Ovary (tissue), 10 donors: ENCODE measurements around the gene CFAP20. TPM values are rescaled to one million over a fixed set of nuclear protein-coding genes. Genes with fewer than 3 reads are reported as not detected.

ENCODE experiments used
- DNase-seq, 5 donors: peaks; one replicate each; pipeline ENCODE4 v3.0.0-alpha.2; 2019 to 2020
- H3K27ac ChIP-seq, 2 donors: fragments of 200-600 bp; one replicate each; pipeline versions ENCODE4 v1.5.1 to v1.8.0; 2019 to 2022
- H3K27me3 ChIP-seq: fragments of 200-600 bp; one replicate; pipeline ENCODE4 v1.8.0; 2022
- H3K36me3 ChIP-seq: fragments of 200-600 bp; sonication (generic); one replicate; pipeline ENCODE4 v1.5.1; 2019
- H3K4me1 ChIP-seq: one replicate; pipeline ENCODE4 v1.8.1; 2013; ENCODE audit warnings: mild to moderate bottlenecking, moderate library complexity; ENCODE audit not compliant: insufficient read depth
- H3K4me3 ChIP-seq: fragments of 200-600 bp; sonication (generic); one replicate; pipeline ENCODE4 v1.5.1; 2017
- H3K9me3 ChIP-seq, 2 donors: fragments of 200-600 bp in 1 of 2; sonication (generic) in 1 of 2; one replicate each; pipeline versions ENCODE4 v1.5.1 to v1.8.1; 2013 to 2019; ENCODE audit warnings: mild to moderate bottlenecking in 1 of 2, moderate library complexity in 1 of 2
- EP300 ChIP-seq: sonication (generic); formaldehyde crosslinking; IDR thresholded peaks from one replicate; pipeline ENCODE4 v1.6.1; 2017; ENCODE audit warnings: antibody characterized with exemption
- POLR2A ChIP-seq: fragments of 450-650 bp; IDR thresholded peaks from one replicate; pipeline ENCODE4 v1.6.1; 2017; ENCODE audit warnings: antibody characterized with exemption, mild to moderate bottlenecking, moderate library complexity
- WGBS, 3 donors: extraction: QIAGEN DNeasy Blood & Tissue Kit in 1 of 3; methylation state at CpG; one replicate each; pipeline versions ENCODE4 v1.1.5 to v1.1.7; 2013 to 2017; 5-methylcytosine and 5-hydroxymethylcytosine counted together
- intact Hi-C, 4 donors: fragments of 100-400 bp; cut with DNase I; formaldehyde crosslinking; loops; one replicate each; pipeline versions ENCODE4 v1.11.0 to v1.15.1; 2022 to 2023
- long read RNA-seq, 3 donors: library from polyadenylated mRNA in 2 of 3; unstranded in 2 of 3; transcript quantifications; one replicate each; pipeline ENCODE4 v2.0.0 and lab custom pipeline, GENCODE V29; 2021 to 2026
- polyA plus RNA-seq, 2 donors: library from polyadenylated mRNA; stranded (reverse); fragments of 200-250 nt in 1 of 2; fragments of 350-450 nt in 1 of 2; fragmentation: Illumina TruSeq in 1 of 2; extraction: RNeasy Lipid Tissue Mini Kit (QIAGEN cat#74804) in 1 of 2; gene quantifications; one replicate each; pipeline ENCODE4 v1.2.3, GENCODE V29; 2013 to 2014
- total RNA-seq, 7 donors: library from RNA; depleted of rRNA in 2 of 7; stranded (reverse); fragments of >200 nt in 2 of 7; fragmentation: NEBNext Ultra II Directional in 3 of 7; extraction: Animal tissue kit (Norgen Biotek cat#: 25700) in 3 of 7; gene quantifications; one replicate each; pipeline versions ENCODE4 v1.1.0 to v1.2.4, GENCODE V29; 2016 to 2023
- TF ChIP-seq, protein P1 (sequence below), 3 donors: fragments of 450-650 bp in 2 of 3; fragments of 200-600 bp in 1 of 3; IDR thresholded peaks; one replicate each; pipeline versions ENCODE4 v1.5.1 to v1.8.0; 2016 to 2022; ENCODE audit warnings: antibody characterized with exemption in 3 of 3, mild to moderate bottlenecking in 1 of 3
- donor health status: DM: no; HTN: no; CAD: no; lungs with moderate emphysema.
- donor health status: DM: no; HTN: no; CAD: no.
- donor health status: Bipolar disorder and iron deficiency.
- donor health status: DM: yes; HTN: yes; CAD: no.
- donor health status: DM: no; HTN: no; CAD: no.
- donor health status: DM: yes; HTN: yes; CAD: no.

The CFAP20 gene
- total RNA-seq (10 to 100 TPM; 20.5 to 38.9 (median 30.0) TPM), polyA plus RNA-seq (10 to 100 TPM; 39.2 to 44.7 TPM)
- long read RNA-seq, donor 1, transcript CFAP20-201 (6 exons, 1,354 nt) = major isoform, 97 of 110 reads
- long read RNA-seq, donor 1, transcript CFAP20-203 (5 exons, 1,605 nt) = minor isoform, 7 of 110 reads
- long read RNA-seq, donor 1, partial matches to known transcripts = 0 of 110 reads
- long read RNA-seq, donor 1, other reads (novel, unspliced or antisense) = 6 of 110 reads
- long read RNA-seq, donor 2, transcript CFAP20-201 (6 exons, 1,354 nt) = major isoform, 26 of 43 reads
- long read RNA-seq, donor 2, partial matches to known transcripts = 13 of 43 reads
- long read RNA-seq, donor 2, other reads (novel, unspliced or antisense) = 0 of 43 reads
- long read RNA-seq, donor 3, transcript CFAP20-201 (6 exons, 1,354 nt) = major isoform, 36 of 39 reads
- long read RNA-seq, donor 3, partial matches to known transcripts = 0 of 39 reads
- long read RNA-seq, donor 3, other reads (novel, unspliced or antisense) = 3 of 39 reads

DNA sequence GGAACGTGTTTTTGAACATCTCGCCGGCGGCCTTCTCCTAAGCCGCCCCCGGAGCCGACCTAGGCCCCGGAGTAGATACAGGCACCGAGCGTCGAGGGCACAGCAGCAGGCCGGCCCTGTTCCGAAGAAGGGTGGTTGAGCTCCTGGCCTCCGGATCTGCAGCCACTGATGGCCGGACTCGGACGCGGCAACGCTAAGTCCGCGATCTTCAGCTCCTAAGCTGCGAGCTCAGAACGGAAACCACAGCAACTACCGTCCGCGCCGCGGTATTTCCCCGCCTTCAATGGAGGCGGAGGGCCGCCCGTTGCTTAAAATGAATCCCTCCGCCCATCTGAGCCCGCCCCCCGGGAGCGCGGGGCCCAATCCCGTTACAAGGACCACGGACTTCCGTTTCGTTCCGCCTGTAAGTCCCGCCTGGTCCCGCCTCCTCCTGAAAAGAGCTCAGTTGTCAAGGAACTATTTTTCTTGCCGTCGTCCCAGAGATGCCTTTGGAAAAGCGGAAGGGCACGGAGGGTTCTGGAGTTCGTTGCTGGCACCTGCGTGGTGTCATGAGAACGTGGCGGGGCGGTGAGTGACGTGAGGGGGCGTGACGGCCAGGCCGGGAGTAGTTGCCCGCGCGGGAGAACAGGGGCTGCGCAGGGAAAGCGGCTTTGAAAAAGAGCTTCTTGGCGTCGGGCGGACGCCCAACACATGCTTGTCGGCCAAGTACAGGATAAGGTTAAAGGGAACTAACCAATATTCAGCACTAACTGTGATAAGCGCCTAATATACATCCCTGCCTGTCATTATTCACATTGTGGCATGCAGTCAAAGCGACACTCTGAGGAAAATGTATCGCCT, at the start of gene CFAP20:
Gene CFAP20 (minus strand): TSS at position 285 of the 840 bp plus-strand sequence. CDS start 266 bp downstream, at position 19.
- intact Hi-C loops = loop anchor here in 2 of 4 donors (5.0 to 10.0 kb wide), 3 partner anchors 102 to 225 kb away; partner anchors contain the start of gene MMP15 (in 1 of the 2)
- Histone ChIP-seq H3K4me1 (peaks cover 9% of the 10 kb centered on the region), H3K36me3 (no peaks in the 10 kb centered on the region), H3K4me3 (peak within 1 kb of the TSS; percentile 77), H3K9me3 (no peaks in the 10 kb centered on the region), H3K27ac (peak within 1 kb of the TSS; percentile 11 to 71), H3K27me3 (no peaks in the 10 kb centered on the region)
- TF ChIP-seq POLR2A = peak; percentile 86
- TF ChIP-seq EP300 = no peak
- TF ChIP-seq, protein P1, sequence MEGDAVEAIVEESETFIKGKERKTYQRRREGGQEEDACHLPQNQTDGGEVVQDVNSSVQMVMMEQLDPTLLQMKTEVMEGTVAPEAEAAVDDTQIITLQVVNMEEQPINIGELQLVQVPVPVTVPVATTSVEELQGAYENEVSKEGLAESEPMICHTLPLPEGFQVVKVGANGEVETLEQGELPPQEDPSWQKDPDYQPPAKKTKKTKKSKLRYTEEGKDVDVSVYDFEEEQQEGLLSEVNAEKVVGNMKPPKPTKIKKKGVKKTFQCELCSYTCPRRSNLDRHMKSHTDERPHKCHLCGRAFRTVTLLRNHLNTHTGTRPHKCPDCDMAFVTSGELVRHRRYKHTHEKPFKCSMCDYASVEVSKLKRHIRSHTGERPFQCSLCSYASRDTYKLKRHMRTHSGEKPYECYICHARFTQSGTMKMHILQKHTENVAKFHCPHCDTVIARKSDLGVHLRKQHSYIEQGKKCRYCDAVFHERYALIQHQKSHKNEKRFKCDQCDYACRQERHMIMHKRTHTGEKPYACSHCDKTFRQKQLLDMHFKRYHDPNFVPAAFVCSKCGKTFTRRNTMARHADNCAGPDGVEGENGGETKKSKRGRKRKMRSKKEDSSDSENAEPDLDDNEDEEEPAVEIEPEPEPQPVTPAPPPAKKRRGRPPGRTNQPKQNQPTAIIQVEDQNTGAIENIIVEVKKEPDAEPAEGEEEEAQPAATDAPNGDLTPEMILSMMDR (IDR thresholded peaks at IDR 0.05) = no peak
- 1 to 3% (median 2%) methylated on average over 51 to 70 of the region's 70 CpGs for WGBS, 3 donors
- peak; percentile 97 to 99 (median 98) for DNase-seq

DNA sequence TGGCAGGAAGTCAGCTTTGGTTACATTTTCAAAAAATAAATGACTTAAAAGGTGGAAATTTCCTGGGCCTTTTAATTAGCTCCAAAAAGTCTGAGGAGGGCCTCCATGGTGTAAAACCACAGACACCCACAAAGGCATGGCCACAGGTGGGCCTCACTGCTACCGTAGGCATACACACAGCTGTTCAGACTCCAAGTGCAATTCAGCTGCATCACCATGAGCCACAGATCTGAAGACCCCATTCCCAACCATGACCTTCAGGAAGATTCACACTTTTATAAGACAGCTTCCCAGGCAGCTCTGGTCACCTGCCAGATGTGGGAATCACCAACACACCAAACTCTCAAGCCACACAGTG, 48.2 kb upstream of the CFAP20 start:
- Histone ChIP-seq H3K27me3 (no peaks in the 10 kb centered on the region), H3K9me3 (no peaks in the 10 kb centered on the region), H3K36me3 (no peaks in the 10 kb centered on the region), H3K4me1 (no peaks in the 10 kb centered on the region), H3K27ac (no peak overlapping the region), H3K4me3 (no peak overlapping the region)
- 76 to 95% (median 79%) methylated on average over 1 of the region's 1 CpG for WGBS, 3 donors
- intact Hi-C loops = no loop called here
- DNase-seq = no peak
- TF ChIP-seq EP300 (no peak), POLR2A (no peak)
- TF ChIP-seq, protein P1 (IDR thresholded peaks at IDR 0.05) = no peak

DNA sequence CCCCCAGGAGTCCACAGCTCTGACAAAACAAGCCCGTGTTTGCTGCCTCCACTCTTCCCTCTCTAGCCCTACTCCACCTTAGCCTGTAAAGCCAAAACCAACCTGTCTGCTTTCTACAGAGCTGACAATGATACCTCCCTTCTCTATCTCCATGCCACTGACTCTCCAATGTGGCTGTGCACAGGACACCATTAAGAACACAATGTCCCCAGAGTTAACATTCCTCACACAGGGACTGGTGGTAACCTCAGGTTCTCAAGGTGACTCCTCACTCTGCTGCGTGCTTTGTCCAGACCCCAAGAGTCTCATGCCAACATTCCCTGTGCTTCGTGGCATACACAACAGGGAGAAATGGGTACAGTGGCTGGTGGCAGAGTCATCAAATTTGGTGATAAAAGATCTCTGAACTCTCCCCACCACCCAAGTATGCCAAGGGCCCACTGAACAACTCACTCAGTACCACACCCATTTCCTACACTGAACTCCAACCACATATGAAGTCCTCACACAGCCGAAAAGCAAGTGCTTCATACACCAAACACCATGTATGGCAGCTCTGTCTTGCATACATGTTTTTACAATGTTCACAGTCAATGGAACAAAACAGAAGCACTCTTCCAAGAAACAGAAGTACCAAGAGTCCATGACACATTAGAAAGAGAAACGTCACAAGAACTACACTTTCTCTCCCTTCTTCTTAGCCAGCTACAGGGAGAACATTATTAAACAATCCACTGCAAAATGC, 47.6 kb upstream of the CFAP20 start:
- no peak overlapping the region for H3K4me3 ChIP-seq
- WGBS, 3 donors = 93 to 97% (median 94%) methylated on average over 5 of the region's 5 CpGs
- H3K27ac ChIP-seq = no peak overlapping the region
- no peaks in the 10 kb centered on the region for H3K36me3 ChIP-seq
- intact Hi-C loops = no loop called here
- no peaks in the 10 kb centered on the region for H3K9me3 ChIP-seq
- no peak for TF ChIP-seq POLR2A
- TF ChIP-seq EP300 = no peak
- TF ChIP-seq, protein P1 (IDR thresholded peaks at IDR 0.05) = no peak
- DNase-seq = no peak
- no peaks in the 10 kb centered on the region for H3K27me3 ChIP-seq
- H3K4me1 ChIP-seq = no peaks in the 10 kb centered on the region

DNA sequence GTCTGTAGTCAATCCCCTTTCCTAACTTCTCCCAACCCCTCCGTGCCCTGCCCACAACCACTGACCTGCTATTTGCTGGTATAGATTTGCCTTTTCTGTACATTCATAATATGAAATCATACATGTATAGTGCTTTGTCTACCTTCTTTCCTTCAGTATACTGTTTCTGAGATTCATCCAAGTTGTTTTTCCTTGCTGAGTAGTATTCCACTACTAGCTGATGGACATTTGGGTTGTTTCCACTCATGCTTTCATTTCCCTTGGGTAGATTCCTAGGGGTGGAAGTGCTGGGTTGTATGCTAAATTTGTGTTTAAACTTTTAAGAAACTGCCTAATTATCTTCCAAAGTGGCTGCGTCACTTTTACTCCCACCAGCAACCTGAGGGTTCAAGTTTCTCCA, 41.0 kb upstream of the CFAP20 start:
- TF ChIP-seq POLR2A (no peak), EP300 (no peak)
- TF ChIP-seq, protein P1 (IDR thresholded peaks at IDR 0.05) = no peak
- no peaks in the 10 kb centered on the region for H3K27me3 ChIP-seq
- H3K27ac ChIP-seq = no peak overlapping the region
- H3K36me3 ChIP-seq = no peaks in the 10 kb centered on the region
- WGBS, 3 donors = 94 to 98% (median 98%) methylated on average over 2 of the region's 2 CpGs
- no peak for DNase-seq
- no peaks in the 10 kb centered on the region for H3K9me3 ChIP-seq
- H3K4me1 ChIP-seq = no peaks in the 10 kb centered on the region
- no peak overlapping the region for H3K4me3 ChIP-seq
- intact Hi-C loops = no loop called here
